MG63 (cell line): Measurements from ENCODE around the gene STK36. TPM values are rescaled to one million over a fixed set of nuclear protein-coding genes. Genes with fewer than 3 reads are reported as not detected.

Experiments
- DNase-seq: peaks from one replicate; pipeline ENCODE4 v3.0.0-alpha.2; 2020
- H3K27me3 ChIP-seq: fragments of 250-450 bp; sonication (Bioruptor Pico); 2 replicates; pipeline ENCODE4 v1.5.1; 2020; ENCODE audit warnings: mild to moderate bottlenecking, moderate library complexity
- H3K36me3 ChIP-seq: fragments of 250-450 bp; sonication (Bioruptor Pico); 2 replicates; pipeline ENCODE4 v1.5.1; 2020; ENCODE audit warnings: mild to moderate bottlenecking, moderate library complexity
- H3K4me3 ChIP-seq: fragments of 250-450 bp; sonication (Bioruptor Pico); 2 replicates; pipeline ENCODE4 v1.5.1; 2020; ENCODE audit warnings: mild to moderate bottlenecking, moderate library complexity
- H3K9me3 ChIP-seq: fragments of 250-450 bp; sonication (Bioruptor Pico); 2 replicates; pipeline ENCODE4 v1.5.1; 2020; ENCODE audit warnings: mild to moderate bottlenecking, moderate library complexity
- total RNA-seq: library from RNA; depleted of rRNA; stranded (reverse); fragments of >200 nt; shearing (Covaris generic); gene quantifications from 2 replicates; pipeline ENCODE4 v1.2.3, GENCODE V29; 2014; ENCODE audit warnings: low replicate concordance

Gene STK36
- total RNA-seq, 1 experiment from 2014 or later, result 11.8 TPM

DNA sequence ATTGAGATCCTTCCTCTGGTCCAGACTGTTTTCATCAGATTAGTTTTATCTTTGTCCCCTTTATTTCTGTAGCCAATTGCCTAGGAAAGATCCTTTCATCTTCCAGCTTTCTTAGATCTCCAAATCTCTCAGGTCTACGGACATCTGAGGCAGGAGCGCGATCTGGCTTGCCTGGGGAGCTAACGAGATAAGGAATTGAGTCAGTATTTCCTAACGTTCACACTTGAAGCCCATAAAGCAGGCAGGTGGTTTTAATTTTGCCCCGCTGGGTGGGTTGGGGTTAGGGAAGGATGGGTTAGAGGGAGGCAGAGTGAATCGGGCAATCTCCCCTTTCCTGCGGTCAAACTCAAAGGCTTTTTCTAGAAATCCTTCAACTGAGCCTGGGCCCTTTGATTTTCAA, 38.0 kb downstream of the STK36 start:
- no peaks in the 10 kb centered on the region for H3K9me3 ChIP-seq
- H3K36me3 ChIP-seq, result peaks cover 7% of the 10 kb centered on the region
- no peak overlapping the region for H3K4me3 ChIP-seq
- H3K27me3 ChIP-seq, result no peaks in the 10 kb centered on the region
- no peak for DNase-seq

DNA sequence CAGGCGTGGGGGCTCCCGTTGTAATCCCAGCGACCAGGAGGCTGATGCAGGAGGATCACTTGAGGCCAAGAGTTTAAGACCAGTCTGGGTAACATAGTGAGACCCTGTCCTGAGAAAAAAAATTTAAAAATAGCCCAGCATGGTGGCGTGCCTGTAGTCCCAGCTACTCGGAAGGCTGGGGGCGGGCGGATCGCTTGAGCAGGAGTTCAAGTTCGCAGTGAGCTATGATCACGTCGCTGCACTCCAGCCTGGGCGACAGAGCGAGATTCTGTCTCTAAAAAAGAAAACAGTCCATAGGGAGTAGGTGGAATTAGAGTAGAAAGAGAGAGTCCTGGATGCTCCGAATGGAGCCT, 38.4 kb downstream of the STK36 start:
- Histone ChIP-seq H3K9me3 (no peaks in the 10 kb centered on the region), H3K36me3 (peaks cover 10% of the 10 kb centered on the region), H3K27me3 (no peaks in the 10 kb centered on the region), H3K4me3 (peak overlapping the region; percentile 82)
- no peak for DNase-seq

DNA sequence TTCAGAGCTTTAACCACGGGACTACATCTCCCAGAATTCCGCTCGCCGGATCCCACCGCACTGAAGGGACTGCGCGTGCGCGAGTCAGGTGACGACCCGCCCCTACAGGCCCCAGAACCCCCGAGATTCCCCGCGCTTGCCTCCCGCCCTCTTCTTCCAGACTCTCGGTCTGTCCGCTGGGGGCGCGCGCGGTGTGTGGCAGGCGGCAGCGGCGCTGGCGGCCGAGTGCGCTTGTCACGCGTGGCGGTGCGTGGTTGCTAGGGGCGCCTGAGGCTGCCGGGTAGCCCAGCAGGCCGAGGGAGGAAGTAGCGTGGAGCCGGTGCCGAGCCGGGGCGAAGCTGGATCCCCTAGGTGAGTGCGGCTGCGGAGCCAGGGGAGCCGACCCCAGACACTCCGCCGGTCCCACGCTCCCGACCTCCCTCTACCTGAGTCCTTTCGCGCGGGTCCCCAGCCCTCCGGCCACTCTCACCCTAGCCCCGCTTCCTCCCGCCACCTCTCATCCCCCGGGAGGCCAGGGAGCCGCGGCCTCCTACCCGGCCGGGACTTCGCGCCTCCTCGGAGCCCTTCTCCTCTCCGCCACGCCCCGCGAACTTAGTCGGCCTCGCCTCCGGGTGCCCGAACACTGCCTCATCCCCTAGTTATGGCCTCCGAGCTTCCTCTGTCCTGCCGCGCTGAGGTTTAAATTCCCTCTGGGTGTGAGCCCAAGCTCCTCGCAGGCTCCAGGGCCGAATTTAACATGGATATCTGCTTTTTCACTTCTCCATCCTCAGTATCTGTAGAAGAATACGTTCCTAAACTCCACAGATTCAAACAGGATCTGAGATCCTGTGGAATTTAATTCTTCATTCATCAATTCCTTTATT, 39.0 kb downstream of the STK36 start, which contains the start of gene TTLL4:
TSS of gene TTLL4 (plus strand) at position 149 of the 863 bp plus-strand sequence. CDS start 26,842 bp downstream, outside the sequence.
- Histone ChIP-seq H3K9me3 (no peaks in the 10 kb centered on the region), H3K36me3 (peaks cover 13% of the 10 kb centered on the region), H3K27me3 (no peaks in the 10 kb centered on the region), H3K4me3 (peak within 1 kb of the TSS; percentile 82)
- DNase-seq, result peak; percentile 97

DNA sequence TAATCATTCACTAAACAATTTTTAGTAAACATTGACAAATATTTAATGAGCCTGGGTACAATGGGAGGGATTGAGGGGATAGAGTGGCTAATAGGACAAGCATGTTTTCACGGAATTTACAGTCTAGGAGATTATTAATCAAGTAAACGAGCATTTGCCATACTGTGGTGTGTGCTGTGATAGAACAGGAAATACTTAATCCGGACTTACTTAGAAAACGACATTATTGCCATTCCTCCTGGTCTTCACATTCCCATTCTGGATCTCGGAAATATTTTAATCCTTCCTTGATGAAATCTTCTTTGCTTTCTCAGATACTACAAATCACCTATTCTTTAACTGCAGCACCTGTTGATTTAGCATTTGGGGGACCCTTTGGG, 39.7 kb downstream of the STK36 start:
- Histone ChIP-seq H3K36me3 (peaks cover 18% of the 10 kb centered on the region), H3K4me3 (peak overlapping the region; percentile 82), H3K27me3 (no peaks in the 10 kb centered on the region), H3K9me3 (no peaks in the 10 kb centered on the region)
- no peak for DNase-seq

DNA sequence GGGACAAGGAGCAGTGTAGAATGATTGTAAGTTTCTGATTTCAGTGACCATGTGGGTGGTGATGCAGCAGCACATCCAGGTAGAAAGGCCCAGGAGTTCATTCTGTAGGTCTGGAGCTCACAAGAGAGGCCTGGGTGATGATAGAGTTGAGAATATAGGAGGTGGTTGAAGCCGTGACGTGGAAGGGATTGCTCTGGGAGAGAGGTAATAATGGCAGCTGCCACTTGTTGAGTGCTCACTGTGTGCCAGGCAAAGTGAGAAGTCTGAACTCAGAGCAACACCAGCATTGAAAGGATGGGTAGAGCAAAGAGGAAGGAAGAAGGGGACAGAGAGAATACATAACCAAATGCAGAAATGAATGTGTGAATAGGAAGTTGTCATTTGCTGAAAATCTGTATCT, 42.0 kb downstream of the STK36 start:
- no peak for DNase-seq
- no peak overlapping the region for H3K4me3 ChIP-seq
- H3K27me3 ChIP-seq, result no peaks in the 10 kb centered on the region
- H3K36me3 ChIP-seq, result peaks cover 23% of the 10 kb centered on the region
- H3K9me3 ChIP-seq, result no peaks in the 10 kb centered on the region

DNA sequence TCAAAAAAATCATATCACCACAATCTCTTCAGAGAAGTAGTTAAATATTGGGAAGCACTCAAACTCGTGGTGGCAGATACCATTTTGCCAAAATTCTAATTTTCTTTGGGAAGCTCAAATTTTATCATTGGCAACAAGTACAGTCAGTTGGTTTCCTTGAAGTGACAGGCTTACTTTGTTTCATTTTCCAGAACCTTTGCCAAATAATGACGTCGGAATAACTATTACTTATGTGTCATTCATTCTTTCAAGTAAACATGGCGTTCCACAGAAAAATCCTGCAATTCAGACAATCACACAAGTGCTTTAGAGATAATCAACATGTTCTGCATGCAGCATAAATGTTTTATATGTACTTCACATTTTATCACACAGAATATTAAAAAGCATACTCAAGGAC, 44.2 kb downstream of the STK36 start:
- Histone ChIP-seq H3K36me3 (peaks cover 26% of the 10 kb centered on the region), H3K27me3 (no peaks in the 10 kb centered on the region), H3K4me3 (no peak overlapping the region), H3K9me3 (no peaks in the 10 kb centered on the region)
- no peak for DNase-seq

DNA sequence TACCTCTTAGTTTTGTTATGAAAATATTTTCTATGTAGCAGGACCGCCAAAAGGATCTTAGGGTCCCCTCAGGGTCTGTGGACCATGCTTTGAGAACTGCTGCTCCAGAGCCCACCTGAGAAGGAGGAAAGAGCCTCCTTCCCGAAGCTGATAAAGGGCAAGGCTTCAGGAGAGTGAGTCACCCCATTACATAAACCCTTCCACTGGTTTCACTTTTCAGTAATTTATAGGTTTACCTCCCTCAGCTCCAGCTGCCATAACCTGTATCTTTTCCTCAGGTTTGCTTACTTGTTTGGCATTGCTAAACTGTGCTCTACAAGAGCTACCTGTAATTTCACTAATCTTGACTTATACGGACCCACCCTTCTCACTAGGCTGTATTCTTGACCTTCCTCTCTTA, 45.4 kb downstream of the STK36 start:
- peaks cover 26% of the 10 kb centered on the region for H3K36me3 ChIP-seq
- no peaks in the 10 kb centered on the region for H3K9me3 ChIP-seq
- no peak overlapping the region for H3K4me3 ChIP-seq
- H3K27me3 ChIP-seq, result no peaks in the 10 kb centered on the region
- DNase-seq, result no peak

DNA sequence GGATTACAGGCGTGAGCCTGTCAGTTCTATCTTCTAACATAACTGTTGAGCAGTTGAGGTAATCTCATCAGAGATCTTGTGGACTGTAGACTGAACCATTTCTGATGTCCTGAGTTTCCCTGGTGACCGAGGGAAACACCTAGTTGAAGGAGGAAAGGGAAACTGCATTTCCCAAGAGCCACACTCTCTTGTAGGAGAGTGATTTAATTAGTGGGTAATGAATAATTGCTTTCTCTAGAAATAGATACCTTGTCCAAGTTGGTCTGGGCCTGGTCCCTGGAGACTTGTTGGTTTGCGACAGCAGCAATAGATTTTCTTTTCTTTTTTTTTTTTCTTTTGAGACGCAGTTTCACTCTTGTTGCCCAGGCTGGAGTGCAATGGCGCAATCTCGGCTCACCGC, 46.2 kb downstream of the STK36 start:
- no peaks in the 10 kb centered on the region for H3K9me3 ChIP-seq
- no peaks in the 10 kb centered on the region for H3K27me3 ChIP-seq
- H3K36me3 ChIP-seq, result peaks cover 23% of the 10 kb centered on the region
- DNase-seq, result no peak
- no peak overlapping the region for H3K4me3 ChIP-seq

DNA sequence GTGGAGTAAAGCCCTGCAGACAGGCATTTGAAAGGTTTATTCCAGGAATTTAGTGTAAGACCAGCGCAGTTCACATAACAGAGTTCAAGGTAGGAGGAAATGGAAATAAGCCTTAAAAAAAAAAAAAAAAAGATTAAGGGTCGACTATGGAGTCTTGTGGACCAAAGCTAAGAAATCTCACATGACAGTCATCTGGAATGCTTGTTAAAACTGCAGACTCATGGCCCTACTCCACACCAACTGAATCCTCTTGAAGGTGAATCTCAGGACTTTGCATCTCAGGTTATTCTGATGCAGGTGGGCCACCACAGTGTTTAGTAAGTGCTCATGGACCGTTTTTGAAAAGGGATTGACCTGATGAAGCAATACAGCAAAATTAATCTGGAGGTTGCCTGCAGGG, 47.6 kb downstream of the STK36 start:
- Histone ChIP-seq H3K4me3 (no peak overlapping the region), H3K9me3 (no peaks in the 10 kb centered on the region), H3K27me3 (no peaks in the 10 kb centered on the region), H3K36me3 (peaks cover 20% of the 10 kb centered on the region)
- DNase-seq, result no peak

DNA sequence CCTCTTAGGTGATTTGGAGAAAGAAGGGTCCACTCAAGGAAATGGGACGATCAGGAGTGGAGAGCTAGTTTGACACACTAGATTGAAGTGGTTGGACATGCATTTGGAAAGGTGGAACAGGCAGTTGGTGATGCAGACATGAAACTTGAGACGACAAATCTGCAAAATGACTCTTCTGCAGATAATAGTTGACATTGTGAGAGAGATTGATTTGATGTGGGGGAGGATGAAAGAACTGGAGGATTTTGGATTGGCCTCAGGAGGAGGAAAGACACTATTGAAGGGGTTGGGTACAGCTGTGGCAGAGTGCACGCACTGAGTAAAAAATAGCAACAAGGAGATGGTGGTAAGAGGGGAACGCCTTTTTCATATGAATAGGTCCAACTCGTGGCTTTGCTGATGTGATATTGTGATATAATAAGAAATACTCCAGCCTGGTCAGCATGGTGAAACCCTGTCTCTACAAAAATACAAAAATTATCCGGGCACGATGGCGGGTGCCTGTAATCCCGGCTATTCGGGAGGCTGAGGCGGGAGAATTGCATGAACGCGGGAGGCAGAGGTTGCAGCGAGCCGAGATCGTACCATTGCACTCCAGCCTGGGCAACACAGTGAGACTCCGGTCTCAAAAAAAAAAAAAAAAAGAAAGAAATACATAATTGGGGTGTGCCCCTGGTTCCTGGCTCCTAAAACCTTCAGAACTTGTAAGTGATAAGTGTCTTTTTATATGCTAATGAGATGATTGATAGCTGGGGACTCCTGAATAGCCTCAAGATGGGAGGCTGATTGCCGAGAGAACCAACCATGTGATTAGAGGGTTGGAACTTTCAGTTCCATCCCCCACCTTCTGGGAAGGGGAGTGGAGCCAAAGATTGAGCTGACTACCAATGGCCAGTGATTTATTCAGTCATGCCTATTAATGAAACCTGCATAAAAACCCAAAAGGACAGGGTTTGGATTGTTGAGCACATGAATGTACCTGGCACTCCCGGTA, 48.5 kb downstream of the STK36 start:
- peaks cover 2% of the 10 kb centered on the region; the same call in 1 of the 2 replicates for H3K9me3 ChIP-seq
- H3K4me3 ChIP-seq, result no peak overlapping the region
- DNase-seq, result no peak
- H3K36me3 ChIP-seq, result peaks cover 16% of the 10 kb centered on the region
- H3K27me3 ChIP-seq, result no peaks in the 10 kb centered on the region

DNA sequence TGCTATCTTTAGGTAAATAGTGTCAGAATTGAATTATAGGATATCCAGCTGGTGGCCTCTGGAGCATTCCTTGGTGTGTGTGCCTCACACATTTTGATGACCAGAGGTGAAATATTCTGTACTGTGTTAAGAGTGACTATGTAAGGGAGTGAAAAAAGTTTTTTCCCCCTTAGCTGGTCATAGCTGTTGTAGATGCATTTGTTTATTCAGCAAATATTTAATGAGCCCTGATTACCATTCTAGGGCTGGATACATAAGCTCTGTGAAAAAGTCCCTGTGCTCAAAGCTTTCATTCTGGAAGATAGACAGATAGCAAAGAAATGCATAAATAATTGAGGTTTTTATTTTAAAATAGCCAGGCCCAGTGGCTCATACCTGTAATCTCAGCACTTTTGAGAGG, 49.6 kb downstream of the STK36 start:
- Histone ChIP-seq H3K4me3 (no peak overlapping the region), H3K27me3 (no peaks in the 10 kb centered on the region), H3K36me3 (peaks cover 11% of the 10 kb centered on the region), H3K9me3 (peaks cover 13% of the 10 kb centered on the region)
- DNase-seq, result no peak

DNA sequence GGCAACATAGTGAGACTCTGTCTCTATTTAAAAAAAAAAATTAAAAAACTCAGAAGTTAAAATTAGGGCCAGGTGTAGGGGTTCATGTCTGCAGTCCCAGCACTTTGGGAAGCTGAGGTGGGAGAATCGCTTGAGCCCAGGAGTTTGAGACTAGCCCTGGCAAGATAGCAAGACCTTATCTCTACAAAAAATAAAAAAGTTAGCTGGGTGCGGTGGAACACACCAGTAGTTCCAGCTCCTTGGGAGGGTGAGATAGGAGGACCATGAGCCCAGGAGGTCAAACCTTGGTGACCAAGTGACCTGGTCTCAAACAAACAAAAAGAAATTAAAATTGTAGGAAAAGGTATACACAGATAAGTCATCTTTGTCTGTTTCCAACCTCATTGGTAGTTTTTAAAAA, 50.0 kb downstream of the STK36 start:
- H3K9me3 ChIP-seq, result peaks cover 17% of the 10 kb centered on the region
- no peaks in the 10 kb centered on the region for H3K27me3 ChIP-seq
- H3K4me3 ChIP-seq, result no peak overlapping the region
- peaks cover 10% of the 10 kb centered on the region for H3K36me3 ChIP-seq
- DNase-seq, result no peak

DNA sequence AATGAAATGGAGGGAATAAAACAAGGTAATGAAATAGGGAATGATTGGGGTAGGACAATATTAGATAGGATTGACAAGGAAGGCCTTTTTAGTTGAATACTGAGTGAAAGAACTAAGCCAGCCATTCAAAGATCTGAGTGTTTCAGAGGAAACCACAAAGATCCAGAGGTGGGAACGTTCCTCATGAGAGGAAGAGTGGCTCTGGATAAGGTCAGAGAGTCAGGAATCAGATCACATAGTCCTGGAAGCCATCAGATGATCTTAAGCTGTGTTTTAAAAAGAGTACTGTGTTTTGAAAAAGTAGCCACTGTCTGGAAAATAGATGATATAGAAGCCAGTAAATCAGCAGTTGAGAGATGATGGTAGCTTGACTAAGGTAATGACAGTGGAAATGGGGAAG, 50.5 kb downstream of the STK36 start:
- Histone ChIP-seq H3K36me3 (peaks cover 15% of the 10 kb centered on the region), H3K4me3 (no peak overlapping the region), H3K9me3 (peaks cover 21% of the 10 kb centered on the region), H3K27me3 (no peaks in the 10 kb centered on the region)
- DNase-seq, result no peak

DNA sequence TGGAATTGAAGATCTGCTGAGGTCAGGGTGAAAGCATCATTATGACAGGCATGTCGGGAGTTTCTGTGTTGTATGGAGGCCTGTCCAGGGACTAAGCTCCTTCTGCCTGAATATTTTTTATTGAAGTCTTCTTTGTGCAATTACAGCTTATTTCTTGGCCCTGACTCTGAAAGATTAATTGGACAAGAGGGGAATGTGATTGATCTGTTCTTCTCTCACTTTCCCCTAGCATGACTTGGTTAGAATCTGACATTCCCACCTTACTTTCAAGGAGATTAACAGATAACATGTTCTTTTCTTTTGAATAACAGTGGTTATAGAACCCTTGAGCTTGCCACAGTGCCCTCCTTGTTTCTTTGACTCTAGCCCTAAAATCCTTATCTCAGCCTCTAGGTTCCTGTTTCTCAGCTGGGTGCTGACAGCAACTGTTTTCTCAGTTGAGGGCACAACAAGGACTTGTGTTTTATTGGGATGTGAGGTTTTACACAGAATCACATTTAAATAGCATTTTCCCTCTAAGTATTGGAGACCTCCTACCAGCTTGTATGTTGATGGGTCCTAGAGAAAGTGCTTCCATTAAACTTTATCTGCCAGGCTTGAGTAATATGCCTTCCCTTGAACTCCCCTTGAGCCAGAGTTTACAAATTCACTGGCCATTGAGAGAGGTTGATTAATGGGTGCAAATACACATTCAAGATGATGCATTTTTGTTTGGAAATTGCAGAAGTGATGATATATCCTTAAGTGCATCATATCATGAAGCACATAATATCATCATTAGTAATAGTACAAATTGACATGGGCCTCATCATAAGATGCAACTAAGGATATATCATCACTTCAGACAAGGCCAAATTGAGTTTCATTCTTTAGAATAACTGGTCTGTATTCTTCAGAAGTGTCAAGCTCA, 51.2 kb downstream of the STK36 start:
- peaks cover 16% of the 10 kb centered on the region for H3K36me3 ChIP-seq
- H3K4me3 ChIP-seq, result no peak overlapping the region
- H3K27me3 ChIP-seq, result no peaks in the 10 kb centered on the region
- no peak for DNase-seq
- H3K9me3 ChIP-seq, result peaks cover 21% of the 10 kb centered on the region

DNA sequence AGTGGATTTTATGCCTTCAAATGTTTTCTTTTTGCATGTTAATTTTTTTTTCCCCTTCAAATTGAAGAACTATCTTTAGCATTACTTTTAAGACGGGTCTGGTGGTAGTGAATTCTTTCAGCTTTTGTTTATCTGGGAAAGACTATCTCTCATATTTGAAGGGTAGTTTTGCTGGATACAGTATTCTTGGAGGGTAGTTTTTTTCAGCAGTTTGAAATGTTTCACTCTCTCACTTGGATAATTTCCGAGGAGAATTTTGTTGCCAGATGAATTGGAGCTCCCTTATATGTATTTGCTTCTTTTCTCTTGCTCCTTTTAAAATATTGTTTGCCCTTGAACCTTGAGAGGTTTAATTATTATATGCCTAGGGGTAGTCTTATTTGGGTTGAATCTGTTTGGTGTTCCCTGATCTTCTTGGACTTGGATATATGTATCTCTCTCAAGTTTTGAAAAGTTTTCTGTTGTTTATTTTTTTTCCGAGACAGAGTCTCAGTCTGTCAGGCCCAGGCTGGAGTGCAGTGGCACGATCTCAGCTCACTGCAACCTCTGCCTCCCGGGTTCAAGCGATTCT, 54.2 kb downstream of the STK36 start:
- Histone ChIP-seq H3K27me3 (no peaks in the 10 kb centered on the region), H3K4me3 (no peak overlapping the region), H3K9me3 (peaks cover 21% of the 10 kb centered on the region), H3K36me3 (peaks cover 18% of the 10 kb centered on the region)
- no peak for DNase-seq

DNA sequence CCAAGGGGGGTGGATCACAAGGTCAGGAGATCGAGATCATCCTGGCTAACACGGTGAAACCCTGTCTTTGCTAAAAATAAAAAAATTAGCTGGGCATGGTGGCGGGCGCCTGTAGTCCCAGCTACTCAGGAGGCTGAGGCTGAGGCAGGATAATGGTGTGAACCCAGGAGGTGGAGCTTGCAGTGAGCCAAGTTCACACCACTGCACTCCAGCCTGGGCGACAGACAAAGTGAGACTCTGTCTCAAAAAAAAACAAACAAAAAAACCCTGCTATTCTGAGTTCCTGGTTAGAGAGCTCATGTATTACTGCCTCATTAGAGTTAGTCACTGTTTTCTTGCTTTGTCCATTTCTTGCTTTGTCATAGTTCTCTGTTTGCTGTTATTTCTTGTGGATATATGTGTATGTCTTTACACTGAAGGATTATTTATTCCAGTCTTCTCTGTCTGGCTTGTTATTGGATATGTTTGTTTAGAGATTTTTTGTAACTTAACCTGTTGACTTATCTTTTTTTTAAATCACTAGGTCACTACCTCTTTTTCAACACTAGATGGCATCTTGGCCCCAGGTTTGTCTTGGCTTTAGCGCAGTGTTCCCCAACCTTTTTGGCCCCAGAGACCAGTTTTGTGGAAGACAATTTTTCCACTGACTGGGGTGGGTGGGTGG, 55.7 kb downstream of the STK36 start:
- no peak for DNase-seq
- H3K9me3 ChIP-seq, result peaks cover 21% of the 10 kb centered on the region
- no peaks in the 10 kb centered on the region for H3K27me3 ChIP-seq
- H3K36me3 ChIP-seq, result peaks cover 20% of the 10 kb centered on the region
- no peak overlapping the region for H3K4me3 ChIP-seq
